Measurements from ENCODE around the gene AMZ1. TPM values are rescaled to one million over a fixed set of nuclear protein-coding genes. Genes with fewer than 3 reads are reported as not detected.

Gene AMZ1
- total and polyA plus RNA-seq, 9 donors: 0.15 to 2.6 (median 0.65) TPM; not detected in 1

DNA sequence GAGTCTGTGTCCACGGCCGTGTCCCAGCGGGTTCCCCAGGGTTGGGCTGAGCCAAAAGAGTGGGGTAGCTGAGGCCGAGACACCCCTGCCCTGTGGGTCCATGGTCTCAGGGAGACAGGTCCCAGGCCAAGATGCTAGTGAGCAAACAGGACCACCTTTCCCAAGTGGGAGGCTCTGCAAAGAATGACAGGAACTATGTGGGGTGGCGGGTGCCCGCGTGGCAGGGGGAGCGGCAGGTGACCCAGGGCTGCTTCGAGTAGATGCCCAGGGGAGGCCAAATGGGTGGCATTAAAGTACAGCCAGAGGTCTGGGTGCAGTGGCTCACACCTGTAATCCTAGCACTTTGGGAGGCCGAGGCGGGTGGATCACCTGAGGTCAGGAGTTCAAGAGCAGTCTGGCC, 38.0 kb upstream of the AMZ1 start:
- Histone ChIP-seq H3K36me3 (no peaks in the 10 kb centered on the region), H3K4me1 (ENCODE audit: insufficient read depth) (no peaks in the 10 kb centered on the region), H3K27me3 (no peaks in the 10 kb centered on the region), H3K27ac (no peak overlapping the region), H3K4me3 (no peak overlapping the region), H3K9me3 (no peaks in the 10 kb centered on the region)
- DNase-seq: no peak
- WGBS, 3 donors: 89 to 94% (median 94%) methylated on average over 11 of the region's 11 CpGs
- intact Hi-C loops (cut with DNase I): no loop called here
- TF ChIP-seq, protein P1, sequence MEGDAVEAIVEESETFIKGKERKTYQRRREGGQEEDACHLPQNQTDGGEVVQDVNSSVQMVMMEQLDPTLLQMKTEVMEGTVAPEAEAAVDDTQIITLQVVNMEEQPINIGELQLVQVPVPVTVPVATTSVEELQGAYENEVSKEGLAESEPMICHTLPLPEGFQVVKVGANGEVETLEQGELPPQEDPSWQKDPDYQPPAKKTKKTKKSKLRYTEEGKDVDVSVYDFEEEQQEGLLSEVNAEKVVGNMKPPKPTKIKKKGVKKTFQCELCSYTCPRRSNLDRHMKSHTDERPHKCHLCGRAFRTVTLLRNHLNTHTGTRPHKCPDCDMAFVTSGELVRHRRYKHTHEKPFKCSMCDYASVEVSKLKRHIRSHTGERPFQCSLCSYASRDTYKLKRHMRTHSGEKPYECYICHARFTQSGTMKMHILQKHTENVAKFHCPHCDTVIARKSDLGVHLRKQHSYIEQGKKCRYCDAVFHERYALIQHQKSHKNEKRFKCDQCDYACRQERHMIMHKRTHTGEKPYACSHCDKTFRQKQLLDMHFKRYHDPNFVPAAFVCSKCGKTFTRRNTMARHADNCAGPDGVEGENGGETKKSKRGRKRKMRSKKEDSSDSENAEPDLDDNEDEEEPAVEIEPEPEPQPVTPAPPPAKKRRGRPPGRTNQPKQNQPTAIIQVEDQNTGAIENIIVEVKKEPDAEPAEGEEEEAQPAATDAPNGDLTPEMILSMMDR (IDR thresholded peaks at IDR 0.05): no peak
- TF ChIP-seq POLR2A (IDR thresholded peaks at IDR 0.05) (no peak), EP300 (IDR thresholded peaks at IDR 0.05) (no peak)

DNA sequence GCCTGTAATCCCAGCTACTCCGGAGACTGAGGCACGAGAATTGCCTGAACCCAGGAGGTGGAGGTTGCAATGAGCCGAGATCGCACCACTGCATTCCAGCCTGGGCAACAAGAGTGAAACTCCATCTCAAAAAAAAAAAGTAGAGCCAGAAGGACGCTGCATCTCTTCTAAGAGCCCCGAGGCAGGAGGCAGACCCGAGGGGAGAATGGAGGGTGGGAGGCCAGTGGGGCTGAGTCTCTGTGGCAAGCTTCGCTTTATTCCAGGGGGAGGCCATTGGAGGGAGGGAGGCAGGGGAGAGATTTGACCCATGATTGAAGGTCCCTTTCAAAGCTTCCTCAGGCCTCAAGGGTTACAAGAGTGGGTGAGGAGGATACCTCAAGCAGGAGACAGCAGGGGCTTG, 37.6 kb upstream of the AMZ1 start:
- Histone ChIP-seq H3K9me3 (no peaks in the 10 kb centered on the region), H3K4me3 (no peak overlapping the region), H3K27me3 (no peaks in the 10 kb centered on the region), H3K4me1 (ENCODE audit: insufficient read depth) (no peaks in the 10 kb centered on the region), H3K27ac (no peak overlapping the region), H3K36me3 (no peaks in the 10 kb centered on the region)
- no peak for TF ChIP-seq EP300 (IDR thresholded peaks at IDR 0.05)
- TF ChIP-seq, protein P1 (IDR thresholded peaks at IDR 0.05): no peak
- no peak for TF ChIP-seq POLR2A (IDR thresholded peaks at IDR 0.05)
- WGBS, 3 donors: 61 to 86% (median 85%) methylated on average over 8 of the region's 8 CpGs
- intact Hi-C loops (cut with DNase I): no loop called here
- no peak for DNase-seq

DNA sequence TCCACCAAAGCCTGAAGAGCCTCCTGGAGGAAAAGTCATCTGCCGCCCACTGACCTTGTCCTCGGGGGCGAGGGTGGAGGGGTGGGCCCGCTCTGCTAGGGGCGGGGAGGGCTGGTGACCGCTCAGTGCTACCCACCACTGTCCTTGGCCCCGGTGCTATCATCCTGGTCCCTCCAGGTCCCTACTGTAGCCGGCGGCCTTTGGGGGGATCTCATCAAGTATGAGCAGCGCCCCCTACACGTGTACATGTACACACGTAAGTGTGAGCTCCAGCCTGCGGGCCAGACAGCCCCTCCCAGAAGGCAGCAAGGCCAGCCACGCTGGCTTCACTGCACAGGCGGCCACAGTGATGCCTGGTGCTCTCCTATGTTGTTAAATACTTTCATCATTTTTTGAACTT, 36.7 kb upstream of the AMZ1 start:
- intact Hi-C loops (cut with DNase I): no loop called here
- WGBS, 3 donors: 55 to 78% (median 77%) methylated on average over 12 to 15 of the region's 15 CpGs
- Histone ChIP-seq H3K9me3 (no peaks in the 10 kb centered on the region), H3K27me3 (no peaks in the 10 kb centered on the region), H3K4me1 (ENCODE audit: insufficient read depth) (no peaks in the 10 kb centered on the region), H3K4me3 (no peak overlapping the region), H3K27ac (no peak overlapping the region), H3K36me3 (no peaks in the 10 kb centered on the region)
- DNase-seq: no peak
- no peak for TF ChIP-seq EP300 (IDR thresholded peaks at IDR 0.05)
- no peak for TF ChIP-seq POLR2A (IDR thresholded peaks at IDR 0.05)
- TF ChIP-seq, protein P1 (IDR thresholded peaks at IDR 0.05): no peak

DNA sequence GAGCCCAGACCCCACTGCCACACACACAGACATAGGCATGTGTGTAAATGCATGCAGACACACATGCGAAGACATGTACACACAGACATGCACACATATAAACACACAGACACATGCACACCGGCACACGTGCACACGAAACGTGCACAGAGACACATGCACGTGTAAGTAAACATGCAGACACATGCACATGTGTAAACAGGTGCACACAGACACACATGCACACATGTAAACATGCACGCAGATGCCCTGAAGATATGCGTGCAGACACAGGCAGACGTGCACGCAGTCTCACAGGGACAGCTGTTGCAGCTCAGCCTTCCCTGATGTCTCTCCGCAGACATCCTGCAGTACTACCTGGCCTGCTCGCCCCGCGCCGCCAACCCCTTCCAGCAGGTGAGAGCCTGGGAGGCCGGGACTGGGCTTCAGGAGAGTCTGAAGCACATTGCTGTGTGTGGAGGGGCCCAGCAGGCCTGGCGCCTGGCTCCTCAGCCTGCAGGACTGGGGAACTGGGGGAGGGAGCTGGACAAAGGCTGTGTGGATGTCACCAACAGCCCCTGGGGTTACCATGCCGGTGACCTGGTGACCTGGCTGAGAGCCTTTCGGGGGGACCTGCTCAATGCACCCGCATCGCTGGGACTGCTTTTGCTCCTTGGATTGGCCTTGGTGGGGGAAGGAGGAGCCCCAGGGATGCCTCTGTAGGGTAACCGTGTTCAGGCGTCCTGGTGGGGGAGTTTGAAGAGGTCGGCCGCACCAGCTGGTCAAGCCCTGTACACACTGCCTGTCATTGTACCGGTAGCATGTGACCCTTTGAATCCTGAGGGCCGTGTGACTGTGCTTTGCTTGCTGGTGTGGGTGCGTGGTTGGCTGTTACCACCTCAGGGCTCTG, 35.9 kb upstream of the AMZ1 start:
- no peaks in the 10 kb centered on the region for H3K36me3 ChIP-seq
- intact Hi-C loops (cut with DNase I): no loop called here
- WGBS, 3 donors: 89 to 92% (median 90%) methylated on average over 26 to 28 of the region's 28 CpGs

More for the DNA sequence above, 35.9 kb upstream of the AMZ1 start:
- Histone ChIP-seq H3K27ac (no peak overlapping the region), H3K4me1 (ENCODE audit: insufficient read depth) (no peaks in the 10 kb centered on the region), H3K27me3 (no peaks in the 10 kb centered on the region), H3K4me3 (no peak overlapping the region), H3K9me3 (no peaks in the 10 kb centered on the region)
- no peak for TF ChIP-seq EP300 (IDR thresholded peaks at IDR 0.05)
- TF ChIP-seq POLR2A (IDR thresholded peaks at IDR 0.05): no peak
- TF ChIP-seq, protein P1 (IDR thresholded peaks at IDR 0.05): no peak
- DNase-seq: no peak

Measured in ovary (tissue), 9 donors.